Aorta (tissue), 5 donors: Measurements from ENCODE around the gene SULT1C4. TPM values are rescaled to one million over a fixed set of nuclear protein-coding genes. Genes with fewer than 3 reads are reported as not detected.
"Not testable (repeated sequence)": the region's sequence is repeated elsewhere in the genome, so short reads cannot be mapped to it uniquely, and the experiment has no call there.

Experiments used
- ATAC-seq: fragments of 200-7000 bp; cut with Tn5 transposase; one replicate; pipeline ENCODE4 v1.9.1; 2022; ENCODE audit warnings: moderate library complexity; ENCODE audit not compliant: low FRiP score
- DNase-seq, 2 donors: peaks; one replicate each; pipeline ENCODE4 v3.0.0-alpha.2; 2020
- H3K27ac ChIP-seq, 2 donors: one replicate each; pipeline ENCODE4 v1.5.1; 2013; ENCODE audit warnings: low read length in 2 of 2, mild to moderate bottlenecking in 2 of 2, moderate library complexity in 2 of 2, control low read depth in 1 of 2, inconsistent platforms in 1 of 2, low read depth in 1 of 2
- H3K27me3 ChIP-seq, 2 donors: one replicate each; pipeline ENCODE4 v1.6.1; 2013; ENCODE audit warnings: control low read depth in 1 of 2, low read length in 1 of 2, mild to moderate bottlenecking in 1 of 2, moderate library complexity in 1 of 2; ENCODE audit not compliant: insufficient read depth in 2 of 2, control insufficient read depth in 1 of 2
- H3K36me3 ChIP-seq, 2 donors: one replicate each; pipeline ENCODE4 v1.6.1; 2013; ENCODE audit warnings: control low read depth in 1 of 2, low read length in 1 of 2, mild to moderate bottlenecking in 1 of 2; ENCODE audit not compliant: insufficient read depth in 2 of 2, control insufficient read depth in 1 of 2
- H3K4me1 ChIP-seq, 2 donors: one replicate each; pipeline ENCODE4 v1.6.1; 2013; ENCODE audit warnings: low read length in 2 of 2, control low read depth in 1 of 2, mild to moderate bottlenecking in 1 of 2, moderate library complexity in 1 of 2; ENCODE audit not compliant: insufficient read depth in 2 of 2, control insufficient read depth in 1 of 2
- H3K4me3 ChIP-seq, 2 donors: one replicate each; pipeline ENCODE4 v1.5.1; 2013; ENCODE audit warnings: low read length in 2 of 2, control low read depth in 1 of 2, mild to moderate bottlenecking in 1 of 2
- H3K9me3 ChIP-seq: one replicate; pipeline ENCODE4 v1.6.1; 2013; ENCODE audit warnings: mild to moderate bottlenecking, low read length; ENCODE audit not compliant: control insufficient read depth
- WGBS, 2 donors: extraction: QIAGEN DNeasy Blood & Tissue Kit; methylation state at CpG; one replicate each; pipeline ENCODE4 v1.1.7; 2013; 5-methylcytosine and 5-hydroxymethylcytosine counted together
- intact Hi-C, 2 donors: fragments of 100-400 bp; cut with DNase I; formaldehyde crosslinking; loops; one replicate each; pipeline versions ENCODE4 v1.14.2 to v1.15.0; 2022
- polyA plus RNA-seq, 2 donors: library from polyadenylated mRNA; stranded (reverse); fragments of 200-250 nt; gene quantifications; one replicate each; pipeline ENCODE4 v1.2.3, GENCODE V29; 2013
- total RNA-seq, 2 donors: library from RNA; stranded (reverse); fragmentation: NEBNext Ultra II Directional; extraction: Animal tissue kit (Norgen Biotek cat#: 25700); gene quantifications; one replicate each; pipeline ENCODE4 v1.2.1, GENCODE V29; 2021
- donor health status: healthy with polysubstance abuse.
- donor health status: Bipolar disorder and iron deficiency.
- donor health status: DM: no; HTN: no; CAD: no.
- donor health status: DM: no; HTN: no; CAD: no.
- donor health status: DM: yes; HTN: yes; CAD: no.

The SULT1C4 gene
- total and polyA plus RNA-seq, 4 donors = 2.7 to 10.3 (median 4.2) TPM; not detected in 1

GRCh38 chr2:108414256-108414876 lies 36.6 kb downstream of the SULT1C4 start:
- Histone ChIP-seq H3K9me3 (no peaks in the 10 kb centered on the region), H3K27ac (no peak overlapping the region), H3K27me3 (no peaks in the 10 kb centered on the region), H3K4me3 (no peak overlapping the region), H3K4me1 (no peaks in the 10 kb centered on the region), H3K36me3 (no peaks in the 10 kb centered on the region)
- WGBS, 2 donors = 92 to 95% methylated on average over 3 of the region's 3 CpGs
- DNase-seq = no peak
- no peak for ATAC-seq
- intact Hi-C loops = no loop called here

- DNase-seq (no peak), ATAC-seq (no peak)
- Histone ChIP-seq H3K27ac (no peak overlapping the region), H3K27me3 (no peaks in the 10 kb centered on the region), H3K4me3 (no peak overlapping the region), H3K9me3 (no peaks in the 10 kb centered on the region), H3K4me1 (no peaks in the 10 kb centered on the region), H3K36me3 (no peaks in the 10 kb centered on the region)
- 94 to 96% methylated on average over 2 of the region's 2 CpGs for WGBS, 2 donors
- intact Hi-C loops = no loop called here
Observed at GRCh38 chr2:108414945-108415344, 37.2 kb downstream of the SULT1C4 start.

DNA sequence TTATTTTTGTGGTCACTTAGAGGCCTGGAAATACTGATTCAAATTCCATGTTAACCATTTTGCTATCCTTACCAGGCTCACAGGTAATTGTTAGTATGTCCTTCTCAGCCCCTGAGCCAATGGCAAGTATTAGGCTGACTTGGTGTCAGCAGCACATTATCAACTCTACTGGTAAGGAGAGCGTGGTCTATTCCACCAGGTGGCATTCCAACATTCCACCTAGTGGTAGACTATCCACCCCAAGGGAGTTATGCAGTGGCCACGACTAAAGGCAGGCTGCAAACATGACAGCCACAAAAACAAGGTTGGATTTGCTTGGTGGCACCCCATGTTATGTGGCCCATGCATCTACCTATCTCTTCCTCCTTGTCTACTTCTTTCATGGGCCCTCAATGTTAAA lies 39.5 kb downstream of the SULT1C4 start:
- no peaks in the 10 kb centered on the region for H3K4me1 ChIP-seq
- no peaks in the 10 kb centered on the region for H3K9me3 ChIP-seq
- 79 to 83% methylated on average over 2 of the region's 2 CpGs for WGBS, 2 donors
- no peak overlapping the region for H3K4me3 ChIP-seq
- H3K27me3 ChIP-seq = no peaks in the 10 kb centered on the region
- intact Hi-C loops = no loop called here
- no peak for DNase-seq
- no peak overlapping the region for H3K27ac ChIP-seq
- H3K36me3 ChIP-seq = no peaks in the 10 kb centered on the region
- no peak for ATAC-seq

DNA sequence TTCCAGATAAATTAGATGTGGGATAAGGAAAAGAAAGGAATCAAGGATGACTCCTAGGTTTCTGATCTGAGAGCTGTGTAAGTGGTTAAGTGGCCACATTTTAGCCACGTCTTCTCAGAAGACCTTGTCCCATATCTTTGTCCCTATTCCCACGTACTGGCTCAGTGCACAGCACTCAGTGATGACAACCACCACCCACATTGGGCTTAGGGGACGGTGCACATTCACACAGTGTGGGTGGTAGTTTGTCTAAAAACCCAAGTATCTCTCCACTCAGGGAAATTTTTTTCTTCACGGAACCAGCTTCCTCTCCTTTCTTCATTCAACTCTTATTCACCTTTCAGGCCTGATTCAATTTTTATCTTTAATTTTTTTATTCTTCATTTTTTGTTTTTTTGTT lies 40.7 kb downstream of the SULT1C4 start:
- DNase-seq = no peak
- no peaks in the 10 kb centered on the region for H3K9me3 ChIP-seq
- no peak for ATAC-seq

DNA sequence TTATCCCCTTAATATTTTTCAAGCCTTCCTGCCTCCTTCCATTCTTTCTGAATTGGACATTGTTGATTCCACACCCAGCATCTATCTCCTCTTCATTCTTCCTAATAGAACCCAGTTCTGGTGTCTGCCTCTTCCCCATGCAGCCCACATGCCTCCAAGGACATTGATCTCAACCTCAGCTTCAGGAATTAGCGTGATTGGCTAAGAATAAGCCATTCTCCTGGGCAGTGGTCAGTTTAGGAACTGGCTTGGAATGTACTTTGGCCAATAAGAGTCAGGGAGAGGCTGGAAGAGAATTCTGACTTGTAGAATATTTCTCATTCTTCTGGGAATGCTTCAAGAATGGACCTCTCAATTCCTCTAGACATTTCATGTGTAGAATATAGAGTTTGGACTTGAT lies 45.3 kb downstream of the SULT1C4 start:
- ATAC-seq (no peak), DNase-seq (no peak)
- intact Hi-C loops = no loop called here
- Histone ChIP-seq H3K27ac (no peak overlapping the region), H3K4me3 (no peak overlapping the region), H3K4me1 (no peaks in the 10 kb centered on the region), H3K9me3 (no peaks in the 10 kb centered on the region), H3K36me3 (no peaks in the 10 kb centered on the region), H3K27me3 (no peaks in the 10 kb centered on the region)
- WGBS, 2 donors = 82 to 91% methylated on average over 1 of the region's 1 CpG

More for the DNA sequence above, 40.7 kb downstream of the SULT1C4 start:
- Histone ChIP-seq H3K27me3 (no peaks in the 10 kb centered on the region), H3K36me3 (no peaks in the 10 kb centered on the region), H3K4me1 (no peaks in the 10 kb centered on the region), H3K27ac (no peak overlapping the region), H3K4me3 (no peak overlapping the region)
- intact Hi-C loops = no loop called here
- WGBS, 2 donors = 67 to 69% methylated on average over 4 of the region's 4 CpGs

DNA sequence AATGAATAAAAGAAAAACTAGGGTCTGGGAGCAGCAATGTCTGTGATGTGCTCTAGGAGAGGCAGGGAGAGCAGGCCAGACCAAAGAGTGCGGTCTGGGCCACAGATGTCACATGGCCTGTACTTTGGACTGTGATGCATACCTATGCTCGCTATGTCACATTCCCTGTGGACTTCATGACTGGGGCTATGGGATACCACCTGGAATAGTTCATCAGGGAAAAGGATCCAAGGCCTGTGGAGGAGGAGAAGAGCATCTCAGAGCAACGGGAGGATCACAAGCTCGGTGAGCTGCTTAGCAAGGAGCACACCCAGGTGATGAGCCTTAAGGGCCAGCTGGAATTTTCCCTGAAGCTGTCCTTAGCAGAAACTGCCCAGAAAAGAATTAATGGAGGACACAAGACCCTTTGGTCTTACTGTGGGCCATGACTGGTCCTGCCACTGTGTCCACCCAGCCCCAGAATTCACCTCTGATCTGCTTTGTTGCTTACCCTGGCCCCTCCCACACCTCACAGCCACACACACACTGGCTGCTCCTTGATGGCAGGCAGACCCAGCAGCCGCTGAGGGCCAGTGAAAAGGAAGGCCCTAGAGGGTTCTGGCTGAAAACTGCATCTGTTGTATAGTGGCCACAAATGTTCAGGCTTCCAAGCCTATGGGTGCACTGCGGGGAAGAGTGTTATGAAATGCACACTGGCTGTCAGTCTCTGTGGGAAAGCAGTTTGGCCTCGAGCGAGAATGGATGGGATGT lies 45.9 kb downstream of the SULT1C4 start:
- intact Hi-C loops = no loop called here
- Histone ChIP-seq H3K27me3 (no peaks in the 10 kb centered on the region), H3K27ac (no peak overlapping the region), H3K4me3 (no peak overlapping the region), H3K36me3 (no peaks in the 10 kb centered on the region), H3K9me3 (no peaks in the 10 kb centered on the region), H3K4me1 (no peaks in the 10 kb centered on the region)
- ATAC-seq (no peak), DNase-seq (no peak)
- 87 to 88% methylated on average over 8 of the region's 8 CpGs for whole genome bisulfite sequencing, 2 donors

- no peak for DNase-seq
- WGBS, 2 donors = 38 to 46% methylated on average over 2 of the region's 2 CpGs
- no peak for ATAC-seq
- intact Hi-C loops = no loop called here
- no peak overlapping the region for H3K27ac ChIP-seq
- no peaks in the 10 kb centered on the region for H3K9me3 ChIP-seq
- H3K36me3 ChIP-seq = no peaks in the 10 kb centered on the region
- H3K27me3 ChIP-seq = no peaks in the 10 kb centered on the region
- H3K4me1 ChIP-seq = no peaks in the 10 kb centered on the region
- no peak overlapping the region for H3K4me3 ChIP-seq
Observed at GRCh38 chr2:108428286-108429009, 50.7 kb downstream of the SULT1C4 start.

DNA sequence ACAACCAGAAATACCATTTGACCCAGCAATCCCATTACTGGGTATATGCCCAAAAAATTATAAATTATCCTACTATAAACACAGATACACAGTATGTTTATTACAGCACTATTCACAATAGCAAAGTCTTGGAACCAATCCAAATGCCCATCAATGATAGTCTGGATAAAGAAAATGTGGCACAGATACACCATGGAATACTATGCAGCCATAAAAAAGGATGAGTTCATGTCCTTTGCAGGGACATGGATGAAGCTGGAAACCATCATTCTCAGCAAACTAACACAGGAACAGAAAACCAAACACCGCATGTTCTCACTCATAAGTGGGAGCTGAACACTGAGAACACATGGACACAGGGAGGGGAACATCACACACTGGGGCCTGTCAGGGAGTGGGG lies 57.8 kb downstream of the SULT1C4 start:
- H3K4me1 ChIP-seq = not testable (repeated sequence)

More for the DNA sequence above, 57.8 kb downstream of the SULT1C4 start:
- H3K36me3 ChIP-seq, H3K27ac ChIP-seq, H3K27me3 ChIP-seq, ATAC-seq, intact Hi-C loops, H3K9me3 ChIP-seq, H3K4me3 ChIP-seq, DNase-seq: not testable (repeated sequence)
- 85 to 92% methylated on average over 1 of the region's 1 CpG for WGBS, 2 donors
